Activated CD4-positive, alpha-beta memory T cell treated with anti-CD3 and anti-CD28 coated beads, Interleukin-2, amount 10 ng/mL, durations not matched to agents 7 days and 5 days (primary cell): Measurements from ENCODE around the gene SRSF2. TPM values are rescaled to one million over a fixed set of nuclear protein-coding genes. Genes with fewer than 3 reads are reported as not detected.
"Not testable (repeated sequence)": the region's sequence is repeated elsewhere in the genome, so short reads cannot be mapped to it uniquely, and the experiment has no call there.

Source experiments
- CTCF ChIA-PET: fragments of 350-600 bp; sonication (Branson Sonifier 250); formaldehyde crosslinking; loops from one replicate; lab custom pipeline; 2021; ENCODE audit warnings: antibody characterized with exemption, inconsistent platforms; lab: Charles Lee
- POLR2A ChIA-PET: fragments of 350-600 bp; sonication (Branson Sonifier 250); formaldehyde crosslinking; loops from one replicate; lab custom pipeline; 2021; ENCODE audit warnings: antibody characterized with exemption; lab: Charles Lee
- DNase-seq: peaks from one replicate; pipeline ENCODE4 v3.0.0-alpha.2; 2020
- H3K27ac Mint-ChIP-seq: one replicate; pipeline ENCODE4 v1.8.0; 2021; ENCODE audit warnings: mild to moderate bottlenecking, mixed read lengths
- H3K27me3 Mint-ChIP-seq: one replicate; pipeline ENCODE4 v1.8.0; 2021; ENCODE audit warnings: mixed read lengths
- H3K36me3 Mint-ChIP-seq: one replicate; pipeline ENCODE4 v1.8.0; 2021; ENCODE audit warnings: low read depth, mixed read lengths
- H3K4me1 Mint-ChIP-seq: one replicate; pipeline ENCODE4 v1.8.0; 2021; ENCODE audit warnings: mixed read lengths
- H3K4me3 Mint-ChIP-seq: one replicate; pipeline ENCODE4 v1.8.0; 2021; ENCODE audit warnings: mild to moderate bottlenecking, mixed read lengths
- H3K9me3 Mint-ChIP-seq: one replicate; pipeline ENCODE4 v1.8.0; 2021; ENCODE audit warnings: mixed read lengths
- total RNA-seq, 2 experiments: library from RNA; stranded (reverse); gene quantifications; one replicate each; pipeline ENCODE4 v1.2.3, GENCODE V29; 2021

Gene SRSF2
- total RNA-seq, 2 experiments from 2014 or later: 316 to 325 TPM

- Mint-ChIP-seq H3K27ac (no peak overlapping the region), H3K4me1 (peaks cover 6% of the 10 kb centered on the region), H3K9me3 (no peaks in the 10 kb centered on the region), H3K36me3 (no peaks in the 10 kb centered on the region), H3K27me3 (peaks cover 2% of the 10 kb centered on the region), H3K4me3 (no peak overlapping the region)
- no peak for DNase-seq
- ChIA-PET POLR2A (no interaction called here), CTCF (interaction anchor here (1.2 to 2.7 kb wide), 2 partner anchors 10 to 66 kb away, joined by 3 to 12 read pairs; no protein-coding TSS in a partner anchor)
Measured at GRCh38 chr17:76702941-76703637, 34.0 kb downstream of the SRSF2 start.

- CTCF ChIA-PET: interaction anchor here (1.2 to 2.7 kb wide), 2 partner anchors 11 to 65 kb away, joined by 3 to 12 read pairs; no protein-coding TSS in a partner anchor
- no peaks in the 10 kb centered on the region for H3K9me3 Mint-ChIP-seq
Measured at GRCh38 chr17:76702076-76702475, 35.1 kb downstream of the SRSF2 start.

GRCh38 chr17:76701471-76701967 lies 35.6 kb downstream of the SRSF2 start:
- peaks cover 2% of the 10 kb centered on the region for H3K27me3 Mint-ChIP-seq
- H3K9me3 Mint-ChIP-seq: no peaks in the 10 kb centered on the region
- no peak overlapping the region for H3K4me3 Mint-ChIP-seq
- H3K36me3 Mint-ChIP-seq: no peaks in the 10 kb centered on the region
- H3K4me1 Mint-ChIP-seq: peaks cover 14% of the 10 kb centered on the region
- no peak overlapping the region for H3K27ac Mint-ChIP-seq
- ChIA-PET CTCF (interaction anchor here (1.2 to 2.7 kb wide), 2 partner anchors 12 to 64 kb away, joined by 3 to 12 read pairs; no protein-coding TSS in a partner anchor), POLR2A (interaction anchor here (0.7 kb wide), 1 partner anchor 10 kb away, joined by 3 read pairs; the partner anchor contains the start of gene MXRA7)
- DNase-seq: no peak

More at GRCh38 chr17:76702076-76702475, 35.1 kb downstream of the SRSF2 start:
- Mint-ChIP-seq H3K4me1 (peaks cover 8% of the 10 kb centered on the region), H3K36me3 (no peaks in the 10 kb centered on the region), H3K27ac (no peak overlapping the region), H3K4me3 (no peak overlapping the region), H3K27me3 (peaks cover 2% of the 10 kb centered on the region)
- DNase-seq: no peak
- POLR2A ChIA-PET: no interaction called here

GRCh38 chr17:76700617-76701470 lies 36.3 kb downstream of the SRSF2 start:
- Mint-ChIP-seq H3K27me3 (peaks cover 2% of the 10 kb centered on the region), H3K9me3 (no peaks in the 10 kb centered on the region), H3K4me1 (peaks cover 19% of the 10 kb centered on the region), H3K4me3 (no peak overlapping the region), H3K27ac (no peak overlapping the region), H3K36me3 (no peaks in the 10 kb centered on the region)
- ChIA-PET POLR2A (interaction anchor here (0.7 kb wide), 1 partner anchor 10 kb away, joined by 3 read pairs; the partner anchor contains the start of gene MXRA7), CTCF (no interaction called here)
- no peak for DNase-seq

- H3K27ac Mint-ChIP-seq: no peak overlapping the region
- peaks cover 2% of the 10 kb centered on the region for H3K27me3 Mint-ChIP-seq
- no peaks in the 10 kb centered on the region for H3K36me3 Mint-ChIP-seq
- DNase-seq: no peak
- H3K4me3 Mint-ChIP-seq: no peak overlapping the region
- H3K9me3 Mint-ChIP-seq: no peaks in the 10 kb centered on the region
- ChIA-PET POLR2A (no interaction called here), CTCF (no interaction called here)
- H3K4me1 Mint-ChIP-seq: peaks cover 25% of the 10 kb centered on the region
Measured at GRCh38 chr17:76700270-76700616, 36.9 kb downstream of the SRSF2 start.

GRCh38 chr17:76698466-76698977 lies 38.6 kb downstream of the SRSF2 start:
- not testable (repeated sequence) for H3K9me3 Mint-ChIP-seq, H3K27me3 Mint-ChIP-seq
- CTCF ChIA-PET: interaction anchor here (0.7 kb wide), 1 partner anchor 1105 kb away, joined by 4 read pairs; no protein-coding TSS in a partner anchor

GRCh38 chr17:76697702-76698465 lies 39.2 kb downstream of the SRSF2 start:
- CTCF ChIA-PET: no interaction called here
- H3K27me3 Mint-ChIP-seq: peaks cover 2% of the 10 kb centered on the region
- no peaks in the 10 kb centered on the region for H3K9me3 Mint-ChIP-seq
- no peak for DNase-seq
- no peaks in the 10 kb centered on the region for H3K36me3 Mint-ChIP-seq
- H3K4me1 Mint-ChIP-seq: peaks cover 28% of the 10 kb centered on the region
- H3K4me3 Mint-ChIP-seq: no peak overlapping the region
- POLR2A ChIA-PET: no interaction called here
- no peak overlapping the region for H3K27ac Mint-ChIP-seq

More at GRCh38 chr17:76698466-76698977, 38.6 kb downstream of the SRSF2 start:
- POLR2A ChIA-PET, H3K36me3 Mint-ChIP-seq, H3K27ac Mint-ChIP-seq, DNase-seq, H3K4me3 Mint-ChIP-seq: not testable (repeated sequence)
- H3K4me1 Mint-ChIP-seq: peaks cover 28% of the 10 kb centered on the region

GRCh38 chr17:76696763-76697701 lies 40.1 kb downstream of the SRSF2 start:
- CTCF ChIA-PET: interaction anchor here (0.8 to 1.2 kb wide), 3 partner anchors 16 to 73 kb away, joined by 3 to 5 read pairs (median 3); no protein-coding TSS in a partner anchor
- H3K4me1 Mint-ChIP-seq: peaks cover 28% of the 10 kb centered on the region
- no peaks in the 10 kb centered on the region for H3K9me3 Mint-ChIP-seq
- no peak for DNase-seq
- no peaks in the 10 kb centered on the region for H3K36me3 Mint-ChIP-seq
- H3K27ac Mint-ChIP-seq: peak overlapping the region; percentile 55
- POLR2A ChIA-PET: interaction anchor here (1.3 kb wide), 1 partner anchor 13 kb away, joined by 4 read pairs; no protein-coding TSS in a partner anchor
- H3K27me3 Mint-ChIP-seq: peaks cover 2% of the 10 kb centered on the region
- H3K4me3 Mint-ChIP-seq: no peak overlapping the region

- ChIA-PET POLR2A (interaction anchor here (0.6 kb wide), 1 partner anchor 23 kb away, joined by 3 read pairs; no protein-coding TSS in a partner anchor), CTCF (interaction anchor here (1.9 kb wide), 1 partner anchor 14 kb away, joined by 7 read pairs; no protein-coding TSS in a partner anchor)
- no peak for DNase-seq
- H3K9me3 Mint-ChIP-seq: no peaks in the 10 kb centered on the region
- H3K27ac Mint-ChIP-seq: no peak overlapping the region
- H3K4me3 Mint-ChIP-seq: no peak overlapping the region
- no peaks in the 10 kb centered on the region for H3K36me3 Mint-ChIP-seq
- H3K4me1 Mint-ChIP-seq: peaks cover 28% of the 10 kb centered on the region
- H3K27me3 Mint-ChIP-seq: peaks cover 2% of the 10 kb centered on the region
Measured at GRCh38 chr17:76695059-76695831, 41.9 kb downstream of the SRSF2 start.

GRCh38 chr17:76691379-76692191 lies 45.5 kb downstream of the SRSF2 start:
- H3K4me1 Mint-ChIP-seq: peaks cover 15% of the 10 kb centered on the region
- no peak overlapping the region for H3K4me3 Mint-ChIP-seq
- POLR2A ChIA-PET: no interaction called here

More at GRCh38 chr17:76691379-76692191, 45.5 kb downstream of the SRSF2 start:
- H3K27me3 Mint-ChIP-seq: no peaks in the 10 kb centered on the region
- no peaks in the 10 kb centered on the region for H3K36me3 Mint-ChIP-seq
- DNase-seq: no peak
- CTCF ChIA-PET: interaction anchor here (1.2 to 1.6 kb wide), 2 partner anchors 10 to 68 kb away, joined by 4 to 6 read pairs; no protein-coding TSS in a partner anchor
- no peaks in the 10 kb centered on the region for H3K9me3 Mint-ChIP-seq
- no peak overlapping the region for H3K27ac Mint-ChIP-seq
